ENCODE results near the gene LRBA.
A peak's percentile ranks its signal among the peaks of the same experiment; 100 is the strongest.
"Not testable (repeated sequence)": the region's sequence is repeated elsewhere in the genome, so short reads cannot be mapped to it uniquely, and the experiment has no call there.

Gene LRBA

DNA sequence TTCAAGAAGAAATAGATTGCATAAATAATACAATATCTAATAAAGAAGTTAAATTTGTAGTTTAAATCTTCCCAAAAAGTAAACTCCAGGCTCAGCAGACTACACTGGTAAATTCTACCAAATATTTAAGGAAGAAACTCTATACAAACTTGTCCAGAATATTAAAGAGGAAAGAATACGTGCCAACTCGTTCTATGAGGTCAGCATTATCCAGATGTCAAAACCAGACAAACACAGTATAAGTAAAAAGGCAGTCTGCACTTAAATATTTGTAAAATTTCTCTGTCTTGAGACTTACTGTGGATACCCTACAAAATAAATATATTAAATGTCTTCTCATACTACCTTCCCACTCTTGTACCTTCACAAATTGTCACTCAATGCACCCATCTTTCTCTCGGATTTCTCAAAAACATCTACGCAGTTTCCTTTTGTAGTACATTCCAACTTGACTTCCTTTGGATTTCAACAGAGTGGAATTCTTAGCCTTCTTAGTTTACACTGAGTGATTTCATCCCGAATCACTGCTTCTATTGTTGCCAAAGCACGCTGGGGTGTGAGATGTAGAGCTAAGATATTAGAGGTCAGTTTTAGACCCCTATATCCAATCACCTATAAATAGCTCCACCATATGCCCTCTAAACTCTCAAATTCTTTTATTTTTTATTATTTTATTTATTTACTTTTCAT is 504.8 kb downstream of the LRBA start:
- DNase-seq (ENCODE audit: low read depth in 2 of 2): peak; percentile 63 to 70

DNA sequence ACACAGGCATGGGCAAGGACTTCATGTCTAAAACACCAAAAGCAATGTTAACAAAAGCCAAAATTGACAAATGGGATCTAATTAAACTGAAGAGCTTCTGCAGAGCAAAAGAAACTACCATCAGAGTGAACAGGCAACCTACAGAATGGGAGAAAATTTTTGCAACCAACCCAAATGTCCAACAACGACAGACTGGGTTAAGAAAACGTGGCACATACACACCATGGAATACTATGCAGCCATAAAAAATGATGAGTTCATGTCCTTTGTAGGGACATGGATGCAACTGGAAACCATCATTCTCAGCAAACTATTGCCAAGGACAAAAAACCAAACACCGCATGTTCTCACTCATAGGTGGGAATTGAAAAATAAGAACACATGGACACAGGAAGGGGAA is 507.4 kb downstream of the LRBA start:
- DNase-seq (ENCODE audit: low read depth in 2 of 2): not testable (repeated sequence)

DNA sequence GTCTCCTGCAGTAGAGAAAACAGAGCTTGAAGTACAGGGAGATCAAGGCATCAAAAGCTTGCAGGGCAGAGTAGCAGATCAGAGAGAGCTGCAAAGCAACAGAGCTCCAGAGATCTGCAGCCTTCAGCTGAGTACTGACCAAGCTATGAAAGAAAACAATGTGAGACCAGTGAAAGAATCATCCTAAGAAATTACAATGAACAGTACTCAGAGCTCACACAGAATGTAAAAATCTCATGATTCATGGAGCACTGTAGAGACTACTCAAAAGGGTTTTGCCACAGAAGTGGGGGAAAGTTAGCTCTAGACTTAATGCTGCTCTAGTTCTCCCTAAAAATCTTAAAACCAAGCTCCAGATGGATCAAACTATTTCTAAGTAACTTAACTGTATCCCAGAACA is 513.1 kb downstream of the LRBA start:
- DNase-seq (ENCODE audit: low read depth in 2 of 2): no peak

DNA sequence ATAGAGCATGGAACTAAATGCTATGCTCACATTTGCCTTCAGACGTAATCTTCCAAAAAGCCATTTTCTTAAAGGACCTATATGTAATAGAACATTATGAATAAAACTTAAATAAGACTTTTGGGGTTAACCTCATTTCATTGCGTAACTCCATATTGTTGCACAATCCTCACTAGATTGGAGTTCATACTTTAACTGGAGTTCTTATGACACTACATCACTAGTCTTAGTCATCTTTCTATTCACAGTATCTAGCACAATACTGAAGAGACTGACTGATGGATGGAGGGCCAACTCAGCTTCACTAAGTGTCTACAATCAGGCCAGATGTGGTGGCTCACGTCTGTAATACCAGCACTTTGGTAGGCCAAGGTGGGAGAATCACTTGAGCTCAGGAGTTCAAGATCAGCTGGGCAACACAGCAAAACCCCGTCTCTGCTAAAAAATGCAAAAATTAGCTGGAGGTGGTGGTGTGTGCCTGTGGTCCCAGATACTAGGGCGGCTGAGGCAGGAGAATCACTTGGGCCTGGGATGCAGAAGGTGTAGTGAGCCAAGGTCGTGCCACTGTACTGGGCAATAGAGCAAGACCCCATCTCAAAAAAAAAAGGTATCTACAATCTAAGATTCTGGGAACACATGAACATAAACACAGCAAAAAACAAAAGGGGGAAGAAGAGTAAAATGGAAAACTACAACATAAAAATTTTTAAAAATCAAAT is 513.9 kb downstream of the LRBA start:
- peak; percentile 76 to 81 for DNase-seq (ENCODE audit: low read depth in 2 of 2)

DNA sequence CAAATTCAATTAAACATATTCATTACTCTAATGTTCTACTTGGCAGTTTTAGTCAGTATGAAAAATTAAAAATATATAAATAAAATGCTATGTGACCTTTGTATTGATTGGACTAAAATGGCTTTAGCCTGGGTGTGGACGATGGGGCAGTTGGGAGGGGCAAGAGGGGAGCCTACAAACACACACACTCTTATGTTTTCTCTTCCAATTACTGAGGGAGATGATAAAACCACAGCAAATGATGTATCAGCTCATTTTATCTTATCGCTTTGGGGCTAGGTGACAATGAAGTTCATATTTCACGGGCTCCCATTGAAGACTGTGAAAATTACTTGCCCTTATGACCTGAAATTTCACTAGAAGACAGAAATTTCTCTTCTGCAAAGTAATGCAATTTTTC is 517.5 kb downstream of the LRBA start:
- DNase-seq (ENCODE audit: low read depth in 2 of 2): no peak

DNA sequence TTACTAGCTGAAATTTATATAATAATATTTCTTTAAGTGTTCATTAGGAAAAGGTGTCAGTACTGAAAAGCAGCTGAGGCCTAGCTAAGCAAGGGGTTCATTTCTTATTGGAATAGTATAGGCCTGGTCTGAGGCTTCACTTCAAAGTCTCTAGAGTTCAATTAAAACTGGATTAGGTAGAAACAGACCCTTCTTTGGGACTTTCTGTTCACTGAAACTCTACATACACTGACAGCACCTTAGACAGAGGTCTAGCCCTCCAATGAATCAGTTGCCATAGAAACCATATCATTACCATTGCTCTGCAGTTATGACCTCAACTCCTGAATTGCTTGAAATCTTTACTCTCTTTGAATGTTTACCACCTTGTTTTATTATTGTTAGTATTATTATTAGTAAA is 519.5 kb downstream of the LRBA start:
- DNase-seq (ENCODE audit: low read depth in 2 of 2): no peak

DNA sequence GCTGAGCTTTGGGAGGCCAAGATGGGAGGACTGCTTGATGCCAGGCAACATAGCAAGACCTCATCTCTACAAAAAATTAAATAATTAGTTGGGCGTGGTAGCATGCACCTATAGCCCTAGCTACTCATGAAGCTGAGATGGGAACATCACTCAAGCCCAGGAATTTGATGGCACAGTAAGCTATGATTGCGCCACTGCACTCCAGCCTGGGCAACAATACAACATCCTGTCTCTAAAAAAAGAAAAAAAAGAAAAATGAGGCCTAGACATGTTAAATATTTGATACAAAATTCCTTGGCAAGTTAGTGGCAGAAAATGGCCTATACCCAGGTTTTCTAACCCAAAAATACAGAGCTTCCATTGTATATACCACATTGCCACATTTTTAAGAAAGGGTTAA is 521.2 kb downstream of the LRBA start:
- no peak for DNase-seq (ENCODE audit: low read depth in 2 of 2)

DNA sequence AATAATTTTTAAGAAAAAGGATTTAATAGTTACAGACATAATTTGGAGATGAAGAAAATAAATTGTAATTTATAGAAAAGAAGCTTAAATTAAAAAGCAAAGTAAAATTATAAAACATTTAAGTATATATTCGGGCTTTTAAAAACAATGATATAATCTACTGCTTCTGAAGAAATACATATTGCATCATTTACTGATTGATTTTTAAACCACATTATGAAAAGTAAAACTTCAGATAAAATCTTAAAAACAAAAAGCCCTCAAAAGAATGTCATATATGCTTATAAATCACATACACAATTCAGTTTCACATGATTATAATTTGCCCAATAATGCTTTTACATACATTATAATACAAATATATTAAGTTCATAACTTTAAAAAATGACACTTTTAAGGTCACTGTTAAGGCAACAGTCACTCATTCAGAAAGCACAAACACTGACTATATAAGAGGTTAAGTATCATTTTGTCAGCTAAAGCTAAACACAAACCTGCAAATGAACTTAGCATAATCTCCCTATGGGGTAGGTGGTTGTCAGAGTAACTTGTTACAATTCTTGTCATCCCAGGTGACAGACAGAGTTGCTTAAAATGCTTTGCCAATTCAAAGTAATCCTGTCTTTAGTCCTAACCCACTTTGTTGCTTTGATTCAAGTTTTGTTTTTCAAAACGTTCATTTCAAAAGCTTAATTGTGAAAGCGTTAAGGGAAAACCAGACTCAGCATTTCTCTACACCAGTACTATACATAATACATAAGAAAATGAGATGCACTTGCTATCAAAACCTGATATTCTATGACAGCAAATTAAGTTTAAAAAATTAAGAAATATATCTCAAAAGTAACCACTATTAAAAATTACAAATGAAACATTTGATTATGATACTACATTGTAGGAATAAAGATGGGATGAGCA is 523.7 kb downstream of the LRBA start:
- no peak for DNase-seq (ENCODE audit: low read depth in 2 of 2)

DNA sequence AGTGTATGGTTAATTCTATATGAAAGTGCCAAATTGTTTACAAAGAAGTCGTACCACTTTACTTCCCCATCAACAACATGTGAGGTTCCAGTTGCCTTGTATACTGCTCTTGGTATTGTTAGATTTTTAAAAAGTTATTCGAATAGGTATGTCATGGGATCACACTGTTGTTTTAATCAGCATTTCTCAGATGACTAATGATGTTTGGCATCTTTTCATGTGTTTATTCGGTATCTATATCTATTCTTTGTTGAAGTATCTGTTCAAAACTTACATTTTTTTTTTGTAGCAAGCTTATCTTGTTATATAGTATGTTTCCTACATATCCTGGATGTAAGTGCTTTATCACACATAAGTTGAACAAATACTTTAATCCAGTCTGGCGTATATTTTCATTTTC is 532.5 kb downstream of the LRBA start:
- DNase-seq (ENCODE audit: low read depth in 2 of 2): no peak

DNA sequence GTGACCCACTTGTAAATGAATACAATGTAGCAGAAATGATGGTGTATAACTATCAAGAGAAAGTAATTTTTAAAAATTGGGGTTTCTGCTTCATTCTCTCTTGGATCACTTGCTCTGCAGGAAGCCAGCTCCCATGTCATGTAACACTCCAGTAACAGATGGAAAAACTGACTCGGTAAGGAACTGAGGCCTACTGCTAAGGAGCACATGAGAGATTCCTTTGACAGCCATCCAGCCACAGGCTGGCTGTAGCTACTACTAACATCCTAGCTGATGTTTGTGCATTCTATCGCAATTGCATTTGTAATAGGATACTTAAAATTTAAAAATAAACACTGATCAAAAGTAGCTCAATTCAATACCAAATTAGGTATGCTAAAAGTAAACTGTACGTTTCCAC is 535.4 kb downstream of the LRBA start:
- DNase-seq (ENCODE audit: low read depth in 2 of 2): no peak

DNA sequence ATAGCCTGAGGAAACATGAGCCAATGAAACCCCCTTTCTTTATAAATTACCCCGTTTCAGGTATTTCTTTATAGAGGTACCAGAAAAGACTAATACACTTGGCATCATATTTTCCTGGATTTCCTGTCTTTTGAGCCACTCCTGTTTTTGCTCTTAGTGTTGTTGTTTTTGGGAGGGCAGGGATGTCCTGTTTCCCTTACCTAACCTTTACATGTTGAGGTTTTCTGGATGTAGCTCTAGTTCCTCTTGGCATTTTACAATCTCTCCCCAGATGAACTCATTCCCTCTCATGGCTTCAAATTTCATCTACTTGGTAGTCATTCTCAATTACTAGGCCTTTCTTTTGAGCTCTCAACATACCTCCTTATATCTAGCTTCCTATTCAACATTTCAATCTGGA is 537.2 kb downstream of the LRBA start:
- no peak for DNase-seq (ENCODE audit: low read depth in 2 of 2)

DNA sequence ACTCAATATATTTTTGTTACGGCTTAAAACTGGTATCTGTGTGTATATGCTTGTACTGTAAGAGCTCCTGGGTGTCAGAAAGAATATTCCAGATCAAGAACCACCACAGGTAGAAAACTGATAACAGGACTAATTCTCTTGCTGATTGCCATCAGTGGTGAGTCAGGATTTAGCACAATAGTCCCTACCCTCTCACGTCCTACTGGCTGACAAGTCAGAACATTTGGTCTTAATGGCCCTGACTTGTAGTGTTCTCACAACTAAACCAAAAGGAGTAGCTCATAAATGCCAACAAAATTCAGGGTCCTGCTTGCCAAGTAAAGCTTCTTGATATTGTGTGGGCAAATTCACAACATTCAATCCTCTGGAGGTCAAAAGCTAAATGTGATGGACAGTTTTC is 538.3 kb downstream of the LRBA start:
- no peak for DNase-seq (ENCODE audit: low read depth in 2 of 2)

DNA sequence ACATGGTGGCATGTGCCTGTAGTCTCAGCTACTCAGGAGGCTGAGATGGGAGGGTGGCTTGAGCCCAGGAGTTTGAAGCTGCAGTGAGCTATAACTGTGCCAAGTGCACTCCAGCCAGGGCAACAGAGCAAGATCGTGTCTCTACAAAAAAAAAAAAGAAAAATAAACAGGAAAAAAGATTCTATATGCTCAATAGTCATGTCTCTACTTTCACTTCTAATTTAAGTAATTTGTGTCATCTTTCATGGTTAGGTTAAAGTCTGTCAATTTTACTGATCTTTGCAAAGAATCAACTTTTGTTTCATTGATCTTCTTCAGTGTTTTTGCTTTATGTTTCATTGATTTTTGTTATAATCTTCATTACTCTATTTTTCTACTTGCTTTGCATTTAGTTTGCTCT is 539.3 kb downstream of the LRBA start:
- no peak for DNase-seq (ENCODE audit: low read depth in 2 of 2)

DNA sequence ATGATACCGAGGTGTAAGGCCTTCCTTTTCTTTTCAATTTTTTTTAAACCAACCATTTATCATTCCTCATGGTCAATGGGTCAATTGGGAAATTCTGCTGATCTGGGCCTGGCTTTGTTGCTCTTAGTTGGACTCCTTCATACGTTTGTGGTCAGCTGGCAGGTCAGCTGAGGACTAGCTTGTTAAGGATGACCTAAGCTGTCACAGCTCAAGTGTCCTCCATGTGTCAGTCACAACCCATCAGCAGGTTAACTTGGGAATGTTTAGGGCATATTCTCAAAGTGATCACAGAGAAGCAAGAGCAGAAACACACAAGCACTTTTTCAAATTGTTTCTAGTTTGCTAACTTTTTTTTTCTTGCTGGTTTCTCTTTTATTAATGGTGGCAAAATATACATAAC is 550.6 kb downstream of the LRBA start:
- DNase-seq (ENCODE audit: low read depth in 2 of 2): no peak

DNA sequence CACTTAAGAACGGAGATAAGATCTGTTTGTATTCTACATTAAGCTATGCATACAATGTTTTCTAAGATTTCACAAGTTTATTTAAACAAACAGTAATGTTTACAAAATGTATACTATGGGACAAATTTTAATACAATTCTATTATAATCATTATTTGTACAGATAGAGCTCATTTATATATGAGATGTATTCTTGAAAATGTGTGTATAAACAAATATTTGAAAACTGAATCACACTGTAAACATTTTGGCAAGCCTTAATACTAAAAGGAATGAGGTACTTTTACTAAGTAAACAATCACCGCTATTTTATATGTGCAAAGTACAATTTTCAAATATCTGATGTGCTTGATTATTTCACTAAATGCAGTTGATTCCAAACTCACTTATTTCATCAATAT is 552.3 kb downstream of the LRBA start:
- DNase-seq (ENCODE audit: low read depth in 2 of 2): no peak

DNA sequence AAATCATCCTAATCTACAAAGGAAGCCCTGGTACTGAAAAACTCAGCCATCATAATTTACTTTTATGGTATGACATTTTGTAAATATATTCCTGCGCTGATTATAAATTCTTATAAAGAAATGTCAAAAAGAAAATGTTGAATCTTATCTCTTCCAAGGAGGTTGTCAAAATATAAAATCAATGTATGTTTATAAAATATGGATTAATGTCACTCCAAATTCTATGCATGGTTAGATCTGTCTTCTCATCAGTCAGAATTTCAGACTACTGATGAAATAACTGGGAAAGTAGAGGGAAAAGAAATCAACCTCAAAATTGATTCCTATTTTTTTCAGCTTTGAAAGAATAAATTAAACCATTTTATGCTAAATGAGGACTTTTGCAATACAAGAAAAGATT is 553.1 kb downstream of the LRBA start:
- DNase-seq (ENCODE audit: low read depth in 2 of 2): no peak

DNA sequence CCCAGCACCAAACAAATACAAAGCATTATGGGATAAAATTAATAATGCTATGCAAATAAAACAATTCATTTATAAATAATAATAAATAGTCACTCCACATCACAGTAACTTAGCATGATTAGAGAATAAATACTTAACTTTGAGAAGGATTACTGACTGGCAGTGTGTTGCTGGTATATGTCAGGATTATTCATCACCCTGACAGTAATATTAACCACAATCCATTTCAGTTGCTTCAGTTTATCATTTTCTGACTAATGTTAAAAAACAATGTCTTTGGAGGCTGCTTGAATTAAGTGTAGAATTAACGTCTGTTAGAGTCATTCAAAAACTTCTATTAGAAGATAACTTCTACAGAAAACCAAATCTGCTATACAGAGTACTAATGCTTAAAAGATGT is 557.3 kb downstream of the LRBA start:
- DNase-seq (ENCODE audit: low read depth in 2 of 2): no peak

DNA sequence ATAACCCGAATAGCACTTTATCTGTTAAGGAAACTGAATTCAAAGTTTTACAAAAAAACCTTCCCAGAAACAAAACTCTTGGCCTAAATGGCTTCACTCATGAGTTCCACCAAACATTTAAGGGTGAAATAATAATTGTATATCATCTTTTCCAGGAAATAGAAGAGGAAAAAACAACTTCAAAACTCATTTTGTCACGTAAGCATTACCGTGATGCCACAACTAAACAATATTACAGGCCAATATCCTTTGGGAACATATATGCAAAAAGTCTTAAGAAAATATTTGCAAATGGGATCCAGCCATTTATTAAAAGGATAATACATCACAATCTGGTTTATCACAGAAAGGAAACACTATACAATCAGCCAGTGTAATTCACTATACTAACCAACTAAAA is 563.2 kb downstream of the LRBA start:
- DNase-seq (ENCODE audit: low read depth in 2 of 2): no peak

DNA sequence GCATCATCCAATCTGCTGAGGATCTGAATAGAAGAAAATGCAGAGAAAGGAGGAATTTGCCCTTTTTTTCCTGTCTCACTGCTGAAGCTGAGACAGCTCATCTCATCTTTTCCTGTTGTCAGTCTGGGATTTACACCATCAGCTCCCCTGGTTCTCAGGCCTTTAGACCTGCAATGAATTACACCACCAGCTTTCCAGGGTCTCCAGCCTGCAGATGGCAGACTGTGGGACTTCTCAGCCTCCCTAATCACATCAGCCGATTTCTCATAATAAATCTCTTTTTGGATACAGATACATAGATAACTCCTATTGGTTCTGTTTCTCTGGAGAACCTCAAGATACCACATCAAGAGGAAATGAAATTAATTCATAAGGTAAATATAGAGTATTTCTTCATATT is 567.7 kb downstream of the LRBA start:
- no peak for DNase-seq (ENCODE audit: low read depth in 2 of 2)

DNA sequence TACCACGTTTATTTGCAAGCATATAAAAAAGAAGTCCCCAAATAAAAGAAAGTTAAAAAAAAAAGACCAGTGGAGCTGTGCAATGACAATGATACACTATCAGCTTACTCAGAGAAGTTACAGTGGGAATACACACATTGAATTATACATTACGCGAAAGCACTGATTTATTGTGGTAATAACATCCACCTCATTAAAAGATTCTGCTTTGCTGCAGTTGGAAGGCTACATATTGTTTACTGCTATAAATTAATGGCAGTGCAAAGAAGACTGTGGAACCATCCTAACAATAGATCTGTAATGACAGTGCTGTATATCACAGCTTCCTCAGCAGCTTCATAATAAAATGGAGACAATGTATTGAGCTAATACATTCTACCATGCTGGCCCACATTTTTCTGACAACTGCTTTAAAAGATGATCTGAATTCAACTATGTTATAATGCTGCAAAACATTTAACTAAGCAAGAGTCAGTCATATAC is 575.6 kb downstream of the LRBA start:
- DNase-seq (ENCODE audit: low read depth in 2 of 2): no peak

DNA sequence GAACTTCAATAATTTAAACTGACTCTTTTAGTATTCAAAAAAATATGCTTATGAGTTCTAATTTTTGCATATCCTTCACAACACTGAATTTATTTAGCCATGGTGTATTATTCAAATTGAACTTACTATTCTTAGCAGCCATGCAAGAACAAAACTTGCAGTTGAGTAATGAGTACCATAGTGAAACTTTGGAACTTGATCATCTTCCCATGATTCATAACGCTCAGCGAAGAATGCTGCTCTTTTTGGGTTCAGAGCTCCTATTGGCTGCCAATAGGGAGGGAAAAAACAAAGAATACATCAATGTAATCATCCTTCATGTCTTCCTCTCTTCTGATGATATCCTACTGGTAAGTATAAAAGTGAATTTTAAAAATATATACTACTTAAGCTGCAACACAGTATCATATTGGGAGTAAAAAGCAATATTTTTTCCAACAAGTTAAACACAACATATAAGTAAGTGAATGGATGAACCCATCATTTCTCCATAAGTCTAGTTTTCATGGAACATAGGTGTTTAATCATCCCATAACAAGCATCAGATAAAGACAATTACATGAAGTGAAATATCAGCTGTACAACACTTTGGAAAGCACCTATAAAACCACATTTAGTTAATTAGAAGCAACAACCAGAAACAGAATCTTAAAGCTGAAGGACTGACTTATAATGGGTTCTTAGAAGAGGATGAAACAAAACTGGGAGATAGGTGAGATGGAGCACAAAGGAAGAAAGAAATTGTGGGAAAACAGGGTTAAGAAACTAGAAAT is 578.3 kb downstream of the LRBA start:
- DNase-seq (ENCODE audit: low read depth in 2 of 2): no peak

DNA sequence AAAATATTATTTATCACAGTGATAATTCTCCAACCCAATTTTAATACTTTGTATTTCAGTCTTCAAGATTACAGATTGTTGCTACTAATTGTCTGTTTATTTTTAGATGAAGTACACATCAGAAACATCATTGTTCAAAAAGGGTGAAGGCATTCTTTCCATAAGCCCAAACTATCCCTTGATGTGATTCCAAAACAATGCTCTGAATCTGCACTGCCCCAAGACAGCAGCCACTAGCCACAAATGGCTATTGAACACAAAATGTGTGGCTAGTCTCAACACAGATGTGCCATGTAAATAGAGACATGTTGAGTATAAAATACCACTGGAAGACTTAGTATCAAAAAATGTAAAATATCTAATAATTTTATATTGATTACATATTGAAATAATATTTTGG is 583.9 kb downstream of the LRBA start:
- no peak for DNase-seq (ENCODE audit: low read depth in 2 of 2)
